SK-N-SH (cell line): ENCODE results near the gene CAMK2N1.

ENCODE experiments used
- CTCF ChIP-seq: fragments of 200-600 bp; sonication (generic); IDR thresholded peaks from 2 replicates; pipeline ENCODE4 v1.6.1; 2017; ENCODE audit warnings: antibody characterized with exemption, mild to moderate bottlenecking, moderate library complexity
- ELF1 ChIP-seq: IDR thresholded peaks from 2 replicates; pipeline ENCODE4 v1.4.0; 2012
- EP300 ChIP-seq, 2 experiments: IDR thresholded peaks; 2 replicates each; pipeline versions ENCODE4 v1.4.0 to v1.6.1; 2012; ENCODE audit warnings: borderline replicate concordance in 1 of 2, low read depth in 1 of 2, low read length in 1 of 2
- NRF1 ChIP-seq: IDR thresholded peaks from 2 replicates; pipeline ENCODE4 v1.6.1; 2012; ENCODE audit warnings: low read depth, mild to moderate bottlenecking, low read length
- POLR2AphosphoS5 ChIP-seq: IDR thresholded peaks from 2 replicates; pipeline ENCODE4 v1.6.1; 2012; ENCODE audit warnings: low read depth, low read length
- SMC3 ChIP-seq: IDR thresholded peaks from 2 replicates; pipeline ENCODE4 v1.6.1; 2012; ENCODE audit warnings: low read depth, low read length, improper control_type of control experiment
- TCF12 ChIP-seq: IDR thresholded peaks from 2 replicates; pipeline ENCODE4 v1.4.0; 2012

GRCh38 chr1:20505488-20505887 is 19.5 kb upstream of the CAMK2N1 start:
- no peak for TF ChIP-seq CTCF
- TF ChIP-seq POLR2AphosphoS5: no peak
- TF ChIP-seq SMC3: no peak
- TF ChIP-seq ELF1: no peak
- TF ChIP-seq EP300 (IDR thresholded peaks at IDR 0.05; ENCODE audit: borderline replicate concordance in 1 of 2, low read depth in 1 of 2, low read length in 1 of 2): no peak
- no peak for TF ChIP-seq NRF1
- no peak for TF ChIP-seq TCF12
